Panc1 (cell line): ENCODE data around the gene SLC9A9.

Experiments
- POLR2AphosphoS5 ChIP-seq: IDR thresholded peaks from 2 replicates; pipeline ENCODE4 v1.6.1; 2012; ENCODE audit warnings: mild to moderate bottlenecking, low read depth, low read length, moderate library complexity
- TF ChIP-seq, protein P1 (sequence below): fragments of 450-650 bp; IDR thresholded peaks from 2 replicates; pipeline ENCODE4 v1.5.1; 2017; ENCODE audit warnings: mild to moderate bottlenecking
- TF ChIP-seq, protein P2 (sequence below), 2 experiments: IDR thresholded peaks; 2 replicates each; pipeline ENCODE4 v1.6.1; 2011 to 2012; ENCODE audit warnings: low read depth in 2 of 2, control low read depth in 1 of 2, low read length in 1 of 2, mild to moderate bottlenecking in 1 of 2, moderate library complexity in 1 of 2; ENCODE audit not compliant: insufficient read depth in 1 of 2

DNA sequence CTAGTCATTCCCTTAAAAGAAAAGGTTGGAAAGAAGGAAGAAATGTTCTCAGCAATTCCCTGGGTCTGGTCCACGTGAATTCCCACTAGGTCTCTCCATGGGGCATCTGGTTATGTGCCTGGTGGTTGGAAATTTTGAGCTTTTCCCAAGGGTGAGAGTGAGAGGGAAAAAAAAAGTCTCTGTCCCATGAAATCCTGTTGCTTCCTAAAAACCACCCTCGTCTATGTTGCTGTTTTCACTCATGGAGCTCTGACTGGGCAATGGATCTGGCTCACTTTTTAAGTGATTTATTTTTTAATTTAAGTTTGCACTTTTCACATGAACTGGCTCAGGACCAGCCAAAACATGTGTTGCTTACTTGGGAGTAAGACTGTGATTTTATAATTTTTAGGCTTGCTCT, 538.6 kb downstream of the SLC9A9 start:
- no peak for TF ChIP-seq POLR2AphosphoS5
- TF ChIP-seq, protein P1, sequence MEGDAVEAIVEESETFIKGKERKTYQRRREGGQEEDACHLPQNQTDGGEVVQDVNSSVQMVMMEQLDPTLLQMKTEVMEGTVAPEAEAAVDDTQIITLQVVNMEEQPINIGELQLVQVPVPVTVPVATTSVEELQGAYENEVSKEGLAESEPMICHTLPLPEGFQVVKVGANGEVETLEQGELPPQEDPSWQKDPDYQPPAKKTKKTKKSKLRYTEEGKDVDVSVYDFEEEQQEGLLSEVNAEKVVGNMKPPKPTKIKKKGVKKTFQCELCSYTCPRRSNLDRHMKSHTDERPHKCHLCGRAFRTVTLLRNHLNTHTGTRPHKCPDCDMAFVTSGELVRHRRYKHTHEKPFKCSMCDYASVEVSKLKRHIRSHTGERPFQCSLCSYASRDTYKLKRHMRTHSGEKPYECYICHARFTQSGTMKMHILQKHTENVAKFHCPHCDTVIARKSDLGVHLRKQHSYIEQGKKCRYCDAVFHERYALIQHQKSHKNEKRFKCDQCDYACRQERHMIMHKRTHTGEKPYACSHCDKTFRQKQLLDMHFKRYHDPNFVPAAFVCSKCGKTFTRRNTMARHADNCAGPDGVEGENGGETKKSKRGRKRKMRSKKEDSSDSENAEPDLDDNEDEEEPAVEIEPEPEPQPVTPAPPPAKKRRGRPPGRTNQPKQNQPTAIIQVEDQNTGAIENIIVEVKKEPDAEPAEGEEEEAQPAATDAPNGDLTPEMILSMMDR, result no peak
- TF ChIP-seq, protein P2, sequence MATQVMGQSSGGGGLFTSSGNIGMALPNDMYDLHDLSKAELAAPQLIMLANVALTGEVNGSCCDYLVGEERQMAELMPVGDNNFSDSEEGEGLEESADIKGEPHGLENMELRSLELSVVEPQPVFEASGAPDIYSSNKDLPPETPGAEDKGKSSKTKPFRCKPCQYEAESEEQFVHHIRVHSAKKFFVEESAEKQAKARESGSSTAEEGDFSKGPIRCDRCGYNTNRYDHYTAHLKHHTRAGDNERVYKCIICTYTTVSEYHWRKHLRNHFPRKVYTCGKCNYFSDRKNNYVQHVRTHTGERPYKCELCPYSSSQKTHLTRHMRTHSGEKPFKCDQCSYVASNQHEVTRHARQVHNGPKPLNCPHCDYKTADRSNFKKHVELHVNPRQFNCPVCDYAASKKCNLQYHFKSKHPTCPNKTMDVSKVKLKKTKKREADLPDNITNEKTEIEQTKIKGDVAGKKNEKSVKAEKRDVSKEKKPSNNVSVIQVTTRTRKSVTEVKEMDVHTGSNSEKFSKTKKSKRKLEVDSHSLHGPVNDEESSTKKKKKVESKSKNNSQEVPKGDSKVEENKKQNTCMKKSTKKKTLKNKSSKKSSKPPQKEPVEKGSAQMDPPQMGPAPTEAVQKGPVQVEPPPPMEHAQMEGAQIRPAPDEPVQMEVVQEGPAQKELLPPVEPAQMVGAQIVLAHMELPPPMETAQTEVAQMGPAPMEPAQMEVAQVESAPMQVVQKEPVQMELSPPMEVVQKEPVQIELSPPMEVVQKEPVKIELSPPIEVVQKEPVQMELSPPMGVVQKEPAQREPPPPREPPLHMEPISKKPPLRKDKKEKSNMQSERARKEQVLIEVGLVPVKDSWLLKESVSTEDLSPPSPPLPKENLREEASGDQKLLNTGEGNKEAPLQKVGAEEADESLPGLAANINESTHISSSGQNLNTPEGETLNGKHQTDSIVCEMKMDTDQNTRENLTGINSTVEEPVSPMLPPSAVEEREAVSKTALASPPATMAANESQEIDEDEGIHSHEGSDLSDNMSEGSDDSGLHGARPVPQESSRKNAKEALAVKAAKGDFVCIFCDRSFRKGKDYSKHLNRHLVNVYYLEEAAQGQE (IDR thresholded peaks at IDR 0.05; ENCODE audit: insufficient read depth in 1 of 2, low read depth in 2 of 2, low read length in 1 of 2), result no peak
